Vein endothelial cell (primary cell): Measurements from ENCODE around the gene TSSK2. TPM values are rescaled to one million over a fixed set of nuclear protein-coding genes. Genes with fewer than 3 reads are reported as not detected.

Source experiments
- total RNA-seq: library from RNA; depleted of rRNA; stranded (reverse); fragments of >200 nt; gene quantifications from 2 replicates; pipeline ENCODE4 v1.2.3, GENCODE V29; 2012

Gene TSSK2
- total RNA-seq = not detected in 2 replicates

DNA sequence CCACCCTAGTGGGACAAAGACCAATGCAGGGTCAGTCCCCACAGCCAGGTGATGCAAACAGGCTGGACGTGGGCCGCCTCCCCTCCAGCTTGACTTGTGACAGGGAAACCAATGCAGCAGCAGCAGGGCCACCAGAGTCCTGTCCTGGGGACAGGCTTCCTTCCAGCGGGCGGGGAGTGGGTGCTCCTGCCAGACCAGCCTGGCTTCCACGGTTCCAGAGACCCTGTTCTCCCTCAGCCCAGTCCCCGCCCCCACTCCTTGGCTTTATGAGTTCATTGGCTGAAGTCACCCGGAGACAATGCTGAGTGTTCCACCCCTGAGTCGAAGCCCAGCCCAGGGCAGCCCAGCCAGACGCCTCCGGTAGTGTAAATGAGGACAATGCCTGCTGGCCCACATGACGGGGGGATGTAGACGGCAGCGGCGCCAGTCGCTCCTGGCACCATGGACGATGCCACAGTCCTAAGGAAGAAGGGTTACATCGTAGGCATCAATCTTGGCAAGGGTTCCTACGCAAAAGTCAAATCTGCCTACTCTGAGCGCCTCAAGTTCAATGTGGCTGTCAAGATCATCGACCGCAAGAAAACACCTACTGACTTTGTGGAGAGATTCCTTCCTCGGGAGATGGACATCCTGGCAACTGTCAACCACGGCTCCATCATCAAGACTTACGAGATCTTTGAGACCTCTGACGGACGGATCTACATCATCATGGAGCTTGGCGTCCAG, at the start of gene TSSK2:
TSSK2 (plus strand) TSS at position 350 of the 726 bp plus-strand sequence; CDS start at position 442, 92 bp downstream.

DNA sequence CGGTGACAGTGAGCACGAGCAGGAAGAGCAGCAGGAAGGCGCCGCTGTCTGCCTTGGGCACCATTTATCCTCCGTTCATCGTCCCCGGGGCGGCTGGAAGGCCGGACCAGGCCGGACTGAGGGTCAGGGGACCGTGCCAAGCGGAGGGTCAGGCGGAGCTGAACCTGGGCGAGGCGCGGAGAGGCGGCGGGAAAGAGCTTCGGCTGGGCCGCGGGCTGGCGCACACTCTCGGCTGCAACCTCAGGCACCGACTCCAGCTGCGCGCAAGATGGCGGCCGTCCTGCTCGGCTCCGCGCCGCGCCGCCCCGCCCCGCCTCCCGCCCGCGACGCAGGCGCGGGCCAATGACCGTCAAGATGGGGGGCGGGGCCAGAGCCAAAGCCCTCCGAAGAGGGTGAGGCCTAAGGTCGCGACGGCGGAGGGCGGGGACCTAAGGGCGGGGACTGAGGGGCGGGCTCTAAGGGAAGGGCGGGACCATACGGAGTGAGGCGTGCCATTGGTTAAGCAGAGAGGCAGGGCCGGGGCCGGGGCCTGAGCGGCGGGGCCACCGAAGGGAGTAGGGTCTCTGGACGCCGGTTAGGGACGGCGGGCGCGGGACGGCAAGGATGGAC, 8.9 kb upstream of the TSSK2 start, which contains the start of gene DGCR2:
DGCR2 (minus strand) TSS at position 270 of the 609 bp plus-strand sequence; CDS start at position 64, 206 bp downstream.

DNA sequence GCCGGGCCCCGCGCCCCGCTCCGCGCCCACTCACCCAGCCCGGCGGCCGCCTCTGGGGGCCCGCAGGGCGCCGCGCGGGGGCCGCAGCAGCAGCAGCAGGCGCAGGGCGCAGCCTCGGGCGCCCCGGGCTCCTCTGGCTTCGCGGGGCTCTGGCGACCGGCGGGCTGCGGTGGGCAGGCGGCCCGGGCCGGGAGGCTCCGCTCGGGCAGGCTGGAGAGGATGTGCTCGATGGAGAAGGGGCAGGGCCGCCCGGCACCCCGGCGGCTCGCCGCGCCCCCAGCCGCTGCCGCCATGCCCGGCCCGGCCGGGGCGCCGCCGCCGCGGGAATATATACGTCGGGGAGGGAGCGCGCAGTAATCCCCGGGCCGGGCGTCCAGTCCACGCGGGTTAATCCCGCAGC, 18.9 kb downstream of the TSSK2 start, which contains the start of gene GSC2:
GSC2 (minus strand) TSS at position 302 of the 400 bp plus-strand sequence; CDS start at position 293, 9 bp downstream.

DNA sequence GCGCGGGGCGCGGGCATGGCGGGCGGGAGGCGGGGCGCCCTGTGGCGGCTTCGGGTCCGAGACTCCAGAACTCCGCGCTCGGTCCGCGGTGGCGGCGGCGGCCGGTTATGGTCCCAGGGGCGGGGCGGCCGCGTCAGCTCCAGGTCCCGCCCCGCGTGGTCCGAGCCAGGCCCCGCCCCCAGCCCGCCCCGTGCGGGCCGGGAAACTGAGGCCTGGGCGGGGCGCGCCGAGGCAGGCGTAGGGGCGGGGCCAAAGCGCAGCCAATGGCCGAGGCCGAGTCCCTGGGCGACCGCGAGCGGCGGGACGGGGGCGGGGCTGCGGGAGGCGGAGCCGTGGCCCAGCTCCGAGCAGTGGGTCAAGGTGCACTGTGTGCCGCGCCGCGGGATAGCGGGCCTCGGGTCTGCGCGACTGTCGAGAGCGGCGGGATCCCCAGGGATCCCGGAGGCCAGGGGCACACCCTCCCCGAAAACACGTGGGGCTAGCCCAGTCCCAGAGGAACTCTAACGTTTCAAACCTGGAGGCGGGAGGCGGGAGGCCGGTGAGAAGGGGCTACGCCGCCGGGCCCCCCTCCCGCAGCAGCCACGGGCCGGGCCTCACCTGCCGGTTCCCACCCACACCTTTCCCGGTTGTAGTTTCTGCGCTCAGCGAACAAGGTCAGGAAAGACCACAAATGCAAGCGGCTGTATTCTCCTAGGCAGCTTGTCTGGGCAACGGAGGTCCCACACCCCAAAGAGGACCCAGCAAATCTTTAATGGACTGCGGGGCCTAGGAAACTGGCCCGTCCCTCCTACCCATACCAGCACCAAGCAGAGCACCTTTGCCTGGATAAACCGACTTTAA, 47.8 kb downstream of the TSSK2 start, which contains the start of gene SLC25A1:
SLC25A1 (minus strand) TSS at position 80 of the 840 bp plus-strand sequence; CDS start at position 17, 63 bp downstream.

Other genes with a start within 250 kb of the TSSK2 start
- 0.48 and 2.3 TPM in 2 replicates for gene DGCR6, start 225.0 kb upstream of the TSSK2 start, total RNA-seq
- gene PRODH, start 195.0 kb upstream of the TSSK2 start, total RNA-seq = 0.29 TPM in 1 of 2 replicates, not detected in the other
- 47.9 and 51.3 TPM in 2 replicates for gene DGCR2, start 8.9 kb upstream of the TSSK2 start, total RNA-seq
- gene ESS2, start 13.3 kb downstream of the TSSK2 start, total RNA-seq = 20.0 and 22.2 TPM in 2 replicates
- not detected in 2 replicates for gene GSC2, start 19.0 kb downstream of the TSSK2 start, total RNA-seq
- 73.5 and 74.8 TPM in 2 replicates for gene SLC25A1, start 47.4 kb downstream of the TSSK2 start, total RNA-seq
- 3.9 and 4.2 TPM in 2 replicates for gene CLTCL1, start 160.4 kb downstream of the TSSK2 start, total RNA-seq